ENCODE data around the gene A4GNT. TPM values are rescaled to one million over a fixed set of nuclear protein-coding genes. Genes with fewer than 3 reads are reported as not detected.
A peak's percentile ranks its signal among the peaks of the same experiment; 100 is the strongest.

A4GNT gene
- total RNA-seq, 1 donor from 2014 or later: 3.1 TPM

GRCh38 chr3:138139691-138140090, 7.5 kb upstream of the A4GNT start:
- Mint-ChIP-seq H3K27ac (no peak overlapping the region), H3K36me3 (ENCODE audit: insufficient read depth) (peaks cover 9% of the 10 kb centered on the region), H3K9me3 (ENCODE audit: low read depth) (peaks cover 12% of the 10 kb centered on the region), H3K4me3 (ENCODE audit: low read depth) (no peak overlapping the region), H3K4me1 (ENCODE audit: low read depth) (peaks cover 34% of the 10 kb centered on the region), H3K27me3 (no peaks in the 10 kb centered on the region)
- no peak for DNase-seq (ENCODE audit: low spot score, unreplicated experiment)
- TF ChIP-seq CTCF (IDR thresholded peaks at IDR 0.05; ENCODE audit: unreplicated experiment): no peak

DNA sequence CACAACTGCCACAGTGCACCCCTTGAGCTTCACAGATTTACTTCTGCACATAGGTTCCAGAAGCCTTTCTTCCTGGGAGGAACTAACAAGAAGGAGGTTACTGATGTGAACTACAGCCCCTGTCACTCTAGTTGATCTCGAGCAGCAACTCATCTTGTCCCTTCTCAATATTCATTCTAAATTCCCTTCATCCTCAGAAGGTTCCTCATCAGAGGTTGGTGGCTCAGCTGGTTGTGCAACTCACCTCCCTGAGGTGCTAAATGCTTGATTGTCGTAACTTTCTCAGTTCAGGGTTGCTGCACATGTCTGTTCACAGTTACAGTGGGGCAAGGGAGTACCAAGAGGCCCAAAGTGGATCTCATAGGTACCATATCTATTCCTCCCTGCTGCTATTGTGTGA, 5.7 kb upstream of the A4GNT start:
- Mint-ChIP-seq H3K9me3 (ENCODE audit: low read depth) (peaks cover 3% of the 10 kb centered on the region), H3K36me3 (ENCODE audit: insufficient read depth) (peaks cover 1% of the 10 kb centered on the region), H3K27ac (peak overlapping the region; percentile 25), H3K4me3 (ENCODE audit: low read depth) (no peak overlapping the region), H3K27me3 (no peaks in the 10 kb centered on the region), H3K4me1 (ENCODE audit: low read depth) (peaks cover 49% of the 10 kb centered on the region)
- no peak for DNase-seq (ENCODE audit: low spot score, unreplicated experiment)
- no peak for TF ChIP-seq CTCF (IDR thresholded peaks at IDR 0.05; ENCODE audit: unreplicated experiment)

DNA sequence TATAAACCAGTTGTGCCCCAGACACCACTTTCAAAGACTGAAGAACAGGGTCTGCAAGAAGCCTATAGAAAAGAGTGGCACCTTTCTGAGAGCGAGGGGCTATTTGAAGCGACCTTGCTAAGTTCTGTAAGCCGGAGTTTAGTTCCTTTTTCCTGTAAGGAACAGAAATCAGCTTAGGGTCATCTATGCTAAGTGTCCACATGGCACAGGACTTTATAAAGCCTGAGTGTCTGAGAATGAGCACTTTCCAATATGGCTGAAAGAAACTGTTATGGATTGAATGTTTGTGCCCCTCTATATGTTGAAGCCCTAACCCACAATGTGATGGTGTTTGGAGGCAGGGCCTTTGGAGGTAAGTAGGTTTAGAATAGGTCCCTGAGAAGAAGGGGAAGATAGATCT, 4.0 kb upstream of the A4GNT start:
- no peaks in the 10 kb centered on the region for H3K27me3 Mint-ChIP-seq
- peaks cover 62% of the 10 kb centered on the region for H3K4me1 Mint-ChIP-seq (ENCODE audit: low read depth)
- no peak for DNase-seq (ENCODE audit: low spot score, unreplicated experiment)
- no peaks in the 10 kb centered on the region for H3K36me3 Mint-ChIP-seq (ENCODE audit: insufficient read depth)
- peak overlapping the region; percentile 46 for H3K4me3 Mint-ChIP-seq (ENCODE audit: low read depth)
- H3K27ac Mint-ChIP-seq: peak overlapping the region; percentile 96
- H3K9me3 Mint-ChIP-seq (ENCODE audit: low read depth): peaks cover 3% of the 10 kb centered on the region
- no peak for TF ChIP-seq CTCF (IDR thresholded peaks at IDR 0.05; ENCODE audit: unreplicated experiment)

GRCh38 chr3:138135833-138136194, 3.6 kb upstream of the A4GNT start:
- no peaks in the 10 kb centered on the region for H3K36me3 Mint-ChIP-seq (ENCODE audit: insufficient read depth)
- no peak for TF ChIP-seq CTCF (IDR thresholded peaks at IDR 0.05; ENCODE audit: unreplicated experiment)
- H3K27me3 Mint-ChIP-seq: no peaks in the 10 kb centered on the region
- H3K4me1 Mint-ChIP-seq (ENCODE audit: low read depth): peaks cover 65% of the 10 kb centered on the region
- peaks cover 3% of the 10 kb centered on the region for H3K9me3 Mint-ChIP-seq (ENCODE audit: low read depth)
- peak overlapping the region; percentile 96 for H3K27ac Mint-ChIP-seq
- H3K4me3 Mint-ChIP-seq (ENCODE audit: low read depth): peak overlapping the region; percentile 46
- no peak for DNase-seq (ENCODE audit: low spot score, unreplicated experiment)

GRCh38 chr3:138135146-138135832, 3.1 kb upstream of the A4GNT start:
- peak overlapping the region; percentile 96 for H3K27ac Mint-ChIP-seq
- H3K36me3 Mint-ChIP-seq (ENCODE audit: insufficient read depth): no peaks in the 10 kb centered on the region
- peak overlapping the region; percentile 46 for H3K4me3 Mint-ChIP-seq (ENCODE audit: low read depth)
- no peaks in the 10 kb centered on the region for H3K27me3 Mint-ChIP-seq
- H3K9me3 Mint-ChIP-seq (ENCODE audit: low read depth): peaks cover 3% of the 10 kb centered on the region
- no peak for TF ChIP-seq CTCF (IDR thresholded peaks at IDR 0.05; ENCODE audit: unreplicated experiment)
- no peak for DNase-seq (ENCODE audit: low spot score, unreplicated experiment)
- peaks cover 69% of the 10 kb centered on the region for H3K4me1 Mint-ChIP-seq (ENCODE audit: low read depth)

All from progenitor cell of endocrine pancreas (in vitro differentiated cells).